COLO668 (cell line): ENCODE data around the gene ST6GALNAC3.
"Not testable (repeated sequence)": the region's sequence is repeated elsewhere in the genome, so short reads cannot be mapped to it uniquely, and the experiment has no call there.

Source experiments
- DNase-seq: peaks from one replicate; lab custom pipeline; 2025; ENCODE audit not compliant: unreplicated experiment; lab: John Stamatoyannopoulos, UW

Gene ST6GALNAC3

GRCh38 chr1:76317299-76317900 lies 242.9 kb downstream of the ST6GALNAC3 start:
- no peak for DNase-seq

- DNase-seq: peak; percentile 41
Measured at GRCh38 chr1:76330991-76331603, 256.6 kb downstream of the ST6GALNAC3 start.

- no peak for DNase-seq
Measured at GRCh38 chr1:76335882-76336281, 261.3 kb downstream of the ST6GALNAC3 start.

- no peak for DNase-seq
Measured at GRCh38 chr1:76336931-76337371, 262.4 kb downstream of the ST6GALNAC3 start.

GRCh38 chr1:76337542-76338219 lies 263.1 kb downstream of the ST6GALNAC3 start:
- no peak for DNase-seq

- DNase-seq: no peak
Measured at GRCh38 chr1:76340056-76340455, 265.5 kb downstream of the ST6GALNAC3 start.

GRCh38 chr1:76341816-76342215 lies 267.3 kb downstream of the ST6GALNAC3 start:
- DNase-seq: not testable (repeated sequence)

- no peak for DNase-seq
Measured at GRCh38 chr1:76343356-76343755, 268.8 kb downstream of the ST6GALNAC3 start.

GRCh38 chr1:76351655-76352054 lies 277.1 kb downstream of the ST6GALNAC3 start:
- DNase-seq: no peak

GRCh38 chr1:76352741-76353435 lies 278.3 kb downstream of the ST6GALNAC3 start:
- no peak for DNase-seq

GRCh38 chr1:76354236-76354635 lies 279.7 kb downstream of the ST6GALNAC3 start:
- DNase-seq: no peak

- DNase-seq: no peak
Measured at GRCh38 chr1:76366726-76367125, 292.2 kb downstream of the ST6GALNAC3 start.

- DNase-seq: no peak
Measured at GRCh38 chr1:76371941-76372340, 297.4 kb downstream of the ST6GALNAC3 start.

GRCh38 chr1:76374086-76374485 lies 299.5 kb downstream of the ST6GALNAC3 start:
- no peak for DNase-seq

- DNase-seq: no peak
Measured at GRCh38 chr1:76377247-76377646, 302.7 kb downstream of the ST6GALNAC3 start.

GRCh38 chr1:76379506-76379905 lies 305.0 kb downstream of the ST6GALNAC3 start:
- no peak for DNase-seq

- DNase-seq: no peak
Measured at GRCh38 chr1:76381450-76382097, 307.0 kb downstream of the ST6GALNAC3 start.

GRCh38 chr1:76388261-76388660 lies 313.7 kb downstream of the ST6GALNAC3 start:
- no peak for DNase-seq

GRCh38 chr1:76390456-76390855 lies 315.9 kb downstream of the ST6GALNAC3 start:
- no peak for DNase-seq

GRCh38 chr1:76395059-76395458 lies 320.5 kb downstream of the ST6GALNAC3 start:
- no peak for DNase-seq

GRCh38 chr1:76402128-76402527 lies 327.6 kb downstream of the ST6GALNAC3 start:
- no peak for DNase-seq
